ENCODE results near the gene TCEANC.
"Not testable (repeated sequence)": the region's sequence is repeated elsewhere in the genome, so short reads cannot be mapped to it uniquely, and the experiment has no call there.

DNA sequence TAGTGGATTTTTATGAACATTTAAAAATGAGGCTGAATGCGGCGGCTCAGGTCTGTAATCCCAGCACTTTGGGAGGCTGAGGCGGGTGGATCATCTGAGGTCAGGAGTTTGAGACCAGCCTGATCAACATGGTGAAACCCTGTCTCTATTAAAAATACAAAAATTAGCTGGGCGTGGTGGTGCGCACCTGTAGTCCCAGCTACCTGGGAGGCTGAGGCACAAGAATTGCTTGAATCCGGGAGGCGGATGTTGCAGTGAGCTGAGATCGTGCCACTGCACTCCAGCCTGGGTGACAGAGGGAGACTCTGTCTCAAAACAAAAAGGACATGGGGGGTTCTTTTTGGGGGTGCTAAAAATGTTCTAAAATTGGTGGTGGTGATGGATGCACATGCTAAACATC, 16.8 kb downstream of the TCEANC start:
- TF ChIP-seq, protein P1, sequence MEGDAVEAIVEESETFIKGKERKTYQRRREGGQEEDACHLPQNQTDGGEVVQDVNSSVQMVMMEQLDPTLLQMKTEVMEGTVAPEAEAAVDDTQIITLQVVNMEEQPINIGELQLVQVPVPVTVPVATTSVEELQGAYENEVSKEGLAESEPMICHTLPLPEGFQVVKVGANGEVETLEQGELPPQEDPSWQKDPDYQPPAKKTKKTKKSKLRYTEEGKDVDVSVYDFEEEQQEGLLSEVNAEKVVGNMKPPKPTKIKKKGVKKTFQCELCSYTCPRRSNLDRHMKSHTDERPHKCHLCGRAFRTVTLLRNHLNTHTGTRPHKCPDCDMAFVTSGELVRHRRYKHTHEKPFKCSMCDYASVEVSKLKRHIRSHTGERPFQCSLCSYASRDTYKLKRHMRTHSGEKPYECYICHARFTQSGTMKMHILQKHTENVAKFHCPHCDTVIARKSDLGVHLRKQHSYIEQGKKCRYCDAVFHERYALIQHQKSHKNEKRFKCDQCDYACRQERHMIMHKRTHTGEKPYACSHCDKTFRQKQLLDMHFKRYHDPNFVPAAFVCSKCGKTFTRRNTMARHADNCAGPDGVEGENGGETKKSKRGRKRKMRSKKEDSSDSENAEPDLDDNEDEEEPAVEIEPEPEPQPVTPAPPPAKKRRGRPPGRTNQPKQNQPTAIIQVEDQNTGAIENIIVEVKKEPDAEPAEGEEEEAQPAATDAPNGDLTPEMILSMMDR (IDR thresholded peaks at IDR 0.05), result not testable (repeated sequence)
- TF ChIP-seq POLR2A, POLR2AphosphoS5 (IDR thresholded peaks at IDR 0.05): not testable (repeated sequence)
